DOHH2 (cell line): ENCODE results near the gene RPL29.

Source experiments
- H3F3A ChIP-seq: fragments of 200-600 bp; sonication (generic), shearing (Covaris generic); 2 replicates; pipeline ENCODE4 v1.6.0; 2016; ENCODE audit warnings: antibody characterized with exemption, mild to moderate bottlenecking; ENCODE audit not compliant: control insufficient read depth, insufficient read depth
- H3K27ac ChIP-seq: fragments of 200-600 bp; sonication (generic); 2 replicates; pipeline ENCODE4 v1.5.1; 2014; ENCODE audit warnings: low read depth, mild to moderate bottlenecking, low read length, moderate library complexity
- H3K27me3 ChIP-seq: fragments of 200-600 bp; sonication (generic); 2 replicates; pipeline ENCODE4 v1.6.1; 2014; ENCODE audit warnings: mild to moderate bottlenecking, low read length, mixed read lengths; ENCODE audit not compliant: control insufficient read depth
- H3K36me3 ChIP-seq: fragments of 200-600 bp; sonication (generic); 2 replicates; pipeline ENCODE4 v1.6.1; 2014; ENCODE audit warnings: mild to moderate bottlenecking, low read length, moderate library complexity, mixed read lengths; ENCODE audit not compliant: control insufficient read depth
- H3K4me1 ChIP-seq: fragments of 200-600 bp; sonication (generic); 2 replicates; pipeline ENCODE4 v1.6.1; 2014; ENCODE audit warnings: mild to moderate bottlenecking, low read length, mixed read lengths; ENCODE audit not compliant: control insufficient read depth
- H3K4me2 ChIP-seq: fragments of 200-600 bp; sonication (generic); 2 replicates; pipeline ENCODE4 v1.6.0; 2014; ENCODE audit warnings: mild to moderate bottlenecking, low read length, moderate library complexity
- H3K4me3 ChIP-seq: fragments of 200-600 bp; sonication (generic); 2 replicates; pipeline ENCODE4 v1.5.1; 2014; ENCODE audit warnings: mild to moderate bottlenecking, low read length, mixed read lengths
- H3K79me2 ChIP-seq: fragments of 200-600 bp; sonication (generic); 2 replicates; pipeline ENCODE4 v1.6.1; 2014; ENCODE audit warnings: mild to moderate bottlenecking, low read length, mixed read lengths; ENCODE audit not compliant: control insufficient read depth
- H3K9me2 ChIP-seq: fragments of 200-600 bp; sonication (generic); replicated peaks from 2 replicates; pipeline ENCODE4 v1.6.1; 2014; ENCODE audit warnings: mild to moderate bottlenecking, low read length, mixed read lengths; ENCODE audit not compliant: control insufficient read depth
- H3K9me3 ChIP-seq: fragments of 200-600 bp; sonication (generic); 2 replicates; pipeline ENCODE4 v1.6.1; 2014; ENCODE audit warnings: antibody characterized with exemption, low read length, mixed read lengths; ENCODE audit not compliant: control insufficient read depth, insufficient read depth
- H4K20me1 ChIP-seq: fragments of 200-600 bp; sonication (generic); 2 replicates; pipeline ENCODE4 v1.6.0; 2014; ENCODE audit warnings: low read depth, mild to moderate bottlenecking, antibody characterized with exemption, low read length, moderate library complexity; ENCODE audit not compliant: control insufficient read depth, insufficient read depth
- EZH2phosphoT487 ChIP-seq: fragments of 200-600 bp; sonication (generic); IDR thresholded peaks from 2 replicates; pipeline ENCODE4 v1.6.1; 2017; ENCODE audit warnings: borderline replicate concordance, mild to moderate bottlenecking, antibody characterized with exemption, low read length, moderate library complexity, mixed read lengths
- TF ChIP-seq, protein P1 (sequence below): fragments of 200-600 bp; sonication (generic); IDR thresholded peaks from one replicate; pipeline ENCODE4 v1.5.1; 2014; ENCODE audit warnings: antibody characterized with exemption, mild to moderate bottlenecking, low read depth, low read length; ENCODE audit not compliant: poor library complexity, severe bottlenecking

RPL29 gene

DNA sequence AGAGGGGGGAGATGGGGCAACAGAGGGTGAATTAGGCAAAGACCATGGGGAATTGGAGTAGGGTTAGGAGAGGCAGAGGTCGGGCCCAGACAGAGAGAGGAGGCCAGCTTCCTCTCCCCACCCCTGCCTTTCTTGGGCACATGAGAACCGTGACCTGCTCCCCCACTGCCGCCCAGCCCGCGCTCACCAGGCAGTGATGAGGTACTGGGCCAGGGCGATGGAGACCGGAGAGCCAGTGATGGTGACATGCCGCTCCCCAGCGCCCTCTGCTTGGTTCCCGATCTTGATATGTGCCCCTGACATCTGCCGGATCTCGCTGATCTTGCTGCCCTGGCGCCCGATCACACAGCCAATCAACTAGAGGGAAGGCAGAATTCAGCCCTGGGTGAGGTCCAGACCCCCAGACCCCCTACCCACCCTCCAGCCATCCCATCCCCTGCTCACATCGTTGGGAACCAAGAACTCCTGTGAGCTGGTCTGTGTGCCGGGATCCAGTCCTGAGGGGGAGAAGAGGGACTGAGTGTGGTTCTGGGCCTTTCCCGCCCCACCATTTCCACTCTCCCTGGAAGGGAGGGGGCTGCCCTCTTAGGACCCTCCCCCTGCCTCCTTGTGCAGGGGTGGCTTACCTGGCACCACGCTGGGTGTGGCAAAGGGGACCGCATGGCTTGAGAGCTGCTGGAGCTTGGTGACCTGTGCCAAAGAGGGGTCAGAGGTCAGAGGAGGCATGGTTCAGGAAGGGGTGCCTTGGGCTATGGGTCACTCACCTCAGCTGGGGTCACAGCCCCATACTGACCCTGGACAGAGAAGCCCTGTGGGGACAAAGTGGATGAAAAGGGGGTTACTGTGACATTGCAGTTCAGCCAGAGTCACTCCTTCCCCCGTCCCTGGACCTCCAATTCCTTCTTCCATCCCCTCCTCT lies 36.8 kb downstream of the RPL29 start:
- H3K4me2 ChIP-seq = no peak overlapping the region
- TF ChIP-seq EZH2phosphoT487 = no peak
- TF ChIP-seq, protein P1, sequence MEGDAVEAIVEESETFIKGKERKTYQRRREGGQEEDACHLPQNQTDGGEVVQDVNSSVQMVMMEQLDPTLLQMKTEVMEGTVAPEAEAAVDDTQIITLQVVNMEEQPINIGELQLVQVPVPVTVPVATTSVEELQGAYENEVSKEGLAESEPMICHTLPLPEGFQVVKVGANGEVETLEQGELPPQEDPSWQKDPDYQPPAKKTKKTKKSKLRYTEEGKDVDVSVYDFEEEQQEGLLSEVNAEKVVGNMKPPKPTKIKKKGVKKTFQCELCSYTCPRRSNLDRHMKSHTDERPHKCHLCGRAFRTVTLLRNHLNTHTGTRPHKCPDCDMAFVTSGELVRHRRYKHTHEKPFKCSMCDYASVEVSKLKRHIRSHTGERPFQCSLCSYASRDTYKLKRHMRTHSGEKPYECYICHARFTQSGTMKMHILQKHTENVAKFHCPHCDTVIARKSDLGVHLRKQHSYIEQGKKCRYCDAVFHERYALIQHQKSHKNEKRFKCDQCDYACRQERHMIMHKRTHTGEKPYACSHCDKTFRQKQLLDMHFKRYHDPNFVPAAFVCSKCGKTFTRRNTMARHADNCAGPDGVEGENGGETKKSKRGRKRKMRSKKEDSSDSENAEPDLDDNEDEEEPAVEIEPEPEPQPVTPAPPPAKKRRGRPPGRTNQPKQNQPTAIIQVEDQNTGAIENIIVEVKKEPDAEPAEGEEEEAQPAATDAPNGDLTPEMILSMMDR = no peak
- H3K9me3 ChIP-seq = no peaks in the 10 kb centered on the region
- H3K9me2 ChIP-seq = no peaks in the 10 kb centered on the region
- no peak overlapping the region for H3K4me3 ChIP-seq
- no peaks in the 10 kb centered on the region for H3K79me2 ChIP-seq
- no peaks in the 10 kb centered on the region for H3F3A ChIP-seq
- H3K36me3 ChIP-seq = no peaks in the 10 kb centered on the region
- H3K4me1 ChIP-seq = no peaks in the 10 kb centered on the region
- H3K27ac ChIP-seq = no peak overlapping the region
- peaks cover 14% of the 10 kb centered on the region; the same call in 1 of the 2 replicates for H3K27me3 ChIP-seq
- no peaks in the 10 kb centered on the region for H4K20me1 ChIP-seq

DNA sequence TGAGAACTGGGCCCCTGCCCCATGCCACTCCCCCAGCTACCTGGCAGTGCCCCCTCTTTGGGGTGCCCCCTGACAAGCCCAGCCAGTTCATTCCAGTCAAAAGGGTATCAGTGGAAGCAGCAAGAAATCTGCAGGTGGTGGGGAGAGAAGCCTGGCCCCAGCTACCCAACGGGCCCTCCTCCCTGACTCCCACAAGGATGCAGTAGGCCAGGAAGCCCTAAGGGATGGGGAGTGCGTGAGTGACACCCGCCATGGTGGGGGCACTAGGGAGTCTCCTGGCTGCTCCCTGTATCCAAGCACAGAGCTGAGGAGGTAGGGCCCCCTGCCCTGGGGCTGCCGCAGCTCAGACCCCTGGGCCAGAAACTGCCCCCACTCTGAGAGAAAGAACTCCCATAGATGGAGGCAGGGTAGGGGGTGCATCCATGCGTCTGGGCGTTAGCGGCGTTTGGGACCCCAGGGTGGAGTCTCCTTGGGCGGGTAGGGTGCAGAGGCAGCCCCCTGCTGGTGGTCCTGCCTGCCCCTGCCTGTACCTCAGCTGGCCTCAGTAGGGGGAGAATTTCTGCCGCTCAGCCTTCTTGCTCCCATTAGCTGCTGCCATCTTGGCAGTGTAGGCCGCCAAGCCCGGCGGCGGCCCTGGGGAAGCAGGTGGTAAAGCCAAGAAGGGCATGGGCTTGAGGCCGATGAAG lies 38.0 kb downstream of the RPL29 start:
- Histone ChIP-seq H3K79me2 (no peaks in the 10 kb centered on the region), H3K36me3 (no peaks in the 10 kb centered on the region), H3K27me3 (peaks cover 12% of the 10 kb centered on the region; the same call in 1 of the 2 replicates), H3K4me3 (no peak overlapping the region), H3K4me1 (no peaks in the 10 kb centered on the region), H4K20me1 (no peaks in the 10 kb centered on the region), H3F3A (no peaks in the 10 kb centered on the region), H3K9me3 (no peaks in the 10 kb centered on the region), H3K27ac (no peak overlapping the region), H3K4me2 (no peak overlapping the region), H3K9me2 (no peaks in the 10 kb centered on the region)
- TF ChIP-seq EZH2phosphoT487 = no peak
- TF ChIP-seq, protein P1 = no peak

DNA sequence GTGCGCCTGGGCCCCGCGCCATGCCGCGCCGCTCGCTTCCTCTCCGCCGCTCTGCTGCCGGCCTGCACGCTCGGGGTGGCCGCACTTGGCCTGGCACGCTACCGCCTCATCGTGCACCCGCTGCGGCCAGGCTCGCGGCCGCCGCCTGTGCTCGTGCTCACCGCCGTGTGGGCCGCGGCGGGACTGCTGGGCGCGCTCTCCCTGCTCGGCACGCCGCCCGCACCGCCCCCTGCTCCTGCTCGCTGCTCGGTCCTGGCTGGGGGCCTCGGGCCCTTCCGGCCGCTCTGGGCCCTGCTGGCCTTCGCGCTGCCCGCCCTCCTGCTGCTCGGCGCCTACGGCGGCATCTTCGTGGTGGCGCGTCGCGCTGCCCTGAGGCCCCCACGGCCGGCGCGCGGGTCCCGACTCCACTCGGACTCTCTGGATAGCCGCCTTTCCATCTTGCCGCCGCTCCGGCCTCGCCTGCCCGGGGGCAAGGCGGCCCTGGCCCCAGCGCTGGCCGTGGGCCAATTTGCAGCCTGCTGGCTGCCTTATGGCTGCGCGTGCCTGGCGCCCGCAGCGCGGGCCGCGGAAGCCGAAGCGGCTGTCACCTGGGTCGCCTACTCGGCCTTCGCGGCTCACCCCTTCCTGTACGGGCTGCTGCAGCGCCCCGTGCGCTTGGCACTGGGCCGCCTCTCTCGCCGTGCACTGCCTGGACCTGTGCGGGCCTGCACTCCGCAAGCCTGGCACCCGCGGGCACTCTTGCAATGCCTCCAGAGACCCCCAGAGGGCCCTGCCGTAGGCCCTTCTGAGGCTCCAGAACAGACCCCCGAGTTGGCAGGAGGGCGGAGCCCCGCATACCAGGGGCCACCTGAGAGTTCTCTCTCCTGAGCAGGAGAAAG lies 39.6 kb downstream of the RPL29 start:
- H3K27me3 ChIP-seq = peaks cover 10% of the 10 kb centered on the region; the same call in 1 of the 2 replicates
- TF ChIP-seq, protein P1 = peak; percentile 59
- TF ChIP-seq EZH2phosphoT487 = no peak
- H3K4me1 ChIP-seq = no peaks in the 10 kb centered on the region
- no peaks in the 10 kb centered on the region for H3K79me2 ChIP-seq
- no peaks in the 10 kb centered on the region for H3K9me2 ChIP-seq
- no peak overlapping the region for H3K27ac ChIP-seq
- H4K20me1 ChIP-seq = no peaks in the 10 kb centered on the region
- H3K9me3 ChIP-seq = no peaks in the 10 kb centered on the region
- H3F3A ChIP-seq = no peaks in the 10 kb centered on the region
- no peak overlapping the region for H3K4me2 ChIP-seq
- H3K4me3 ChIP-seq = no peak overlapping the region
- no peaks in the 10 kb centered on the region for H3K36me3 ChIP-seq
